Epithelial cell of umbilical artery (primary cell): Measurements from ENCODE around the gene LRRC31. TPM values are rescaled to one million over a fixed set of nuclear protein-coding genes. Genes with fewer than 3 reads are reported as not detected.

Source experiments
- total RNA-seq: library from RNA; depleted of rRNA; stranded (reverse); fragments of >200 nt; gene quantifications from 2 replicates; pipeline ENCODE4 v1.2.3, GENCODE V29; 2014

The LRRC31 gene
- total RNA-seq: not detected in 2 replicates

GRCh38 chr3:169869484-169870220 lies at the start of gene LRRC31:
Gene LRRC31 (minus strand): TSS chr3:169869935. CDS start chr3:169869807, 128 bp downstream.

GRCh38 chr3:169911272-169911671 lies 41.5 kb upstream of the LRRC31 start, which contains the start of gene SAMD7:
Gene SAMD7 (plus strand): TSS chr3:169911572. CDS start chr3:169919499, 7,927 bp downstream.

GRCh38 chr3:169812332-169813235 lies 57.2 kb downstream of the LRRC31 start, which contains the start of the genes LRRC34 and LRRIQ4:
Gene LRRC34 (minus strand): TSS chr3:169812904. CDS start chr3:169812548, 356 bp downstream.
Gene LRRIQ4 (plus strand): TSS chr3:169812870. CDS start chr3:169821922, 9,052 bp downstream.

Other genes with a start within 250 kb of the LRRC31 start
- gene MECOM, start 206.2 kb downstream of the LRRC31 start, total RNA-seq: 127 and 137 TPM in 2 replicates
- 312 and 747 TPM in 2 replicates for gene TERC, start 104.9 kb downstream of the LRRC31 start, total RNA-seq
- gene ACTRT3, start 100.4 kb downstream of the LRRC31 start, total RNA-seq: 5.5 and 6.2 TPM in 2 replicates
- 18.2 and 20.8 TPM in 2 replicates for gene MYNN, start 96.5 kb downstream of the LRRC31 start, total RNA-seq
- gene LRRIQ4, start 57.1 kb downstream of the LRRC31 start, total RNA-seq: not detected in 2 replicates
- 0.97 and 5.0 TPM in 2 replicates for gene LRRC34, start 57.0 kb downstream of the LRRC31 start, total RNA-seq
- not detected in 2 replicates for gene SAMD7, start 41.6 kb upstream of the LRRC31 start, total RNA-seq
- gene SEC62, start 96.9 kb upstream of the LRRC31 start, total RNA-seq: 33.5 and 38.0 TPM in 2 replicates
- 0.97 and 1.2 TPM in 2 replicates for gene GPR160, start 168.1 kb upstream of the LRRC31 start, total RNA-seq